Neuronal stem cell (in vitro differentiated cells): ENCODE data around the gene BTBD10.

Experiments
- DNase-seq: peaks from one replicate; pipeline ENCODE4 v3.0.0-alpha.2; 2013; ENCODE audit warnings: low spot score
- H2AFZ ChIP-seq: one replicate; pipeline ENCODE4 v1.6.1; 2013; ENCODE audit warnings: mild to moderate bottlenecking, low read length, inconsistent platforms
- H2AK5ac ChIP-seq: 2 replicates; pipeline ENCODE4 v1.6.1; 2013; ENCODE audit warnings: low read depth, mild to moderate bottlenecking, inconsistent platforms, low read length, moderate library complexity, mixed read lengths
- H2BK120ac ChIP-seq: 2 replicates; pipeline ENCODE4 v1.6.1; 2013; ENCODE audit warnings: low read depth, mild to moderate bottlenecking, inconsistent platforms, low read length, moderate library complexity, mixed read lengths
- H2BK12ac ChIP-seq: one replicate; pipeline ENCODE4 v1.6.1; 2013; ENCODE audit warnings: low read length, inconsistent platforms
- H2BK15ac ChIP-seq: 2 replicates; pipeline ENCODE4 v1.6.1; 2013; ENCODE audit warnings: mild to moderate bottlenecking, low read length, inconsistent platforms, mixed read lengths
- H2BK5ac ChIP-seq: one replicate; pipeline ENCODE4 v1.6.1; 2013; ENCODE audit warnings: inconsistent platforms, mild to moderate bottlenecking, low read length, moderate library complexity
- H3K14ac ChIP-seq: one replicate; pipeline ENCODE4 v1.6.1; 2013; ENCODE audit warnings: low read length, inconsistent platforms
- H3K18ac ChIP-seq: 2 replicates; pipeline ENCODE4 v1.6.1; 2013; ENCODE audit warnings: low read length, inconsistent platforms
- H3K23ac ChIP-seq: 2 replicates; pipeline ENCODE4 v1.6.1; 2013; ENCODE audit warnings: low read depth, mild to moderate bottlenecking, mixed read lengths, low read length, inconsistent platforms; ENCODE audit not compliant: poor library complexity
- H3K27ac ChIP-seq: replicated peaks from 3 replicates; pipeline ENCODE4 v1.5.1; 2013; ENCODE audit warnings: low read length, inconsistent platforms
- H3K27me3 ChIP-seq, 3 experiments: 2 replicates each; pipeline ENCODE4 v1.6.1; 2013; ENCODE audit warnings: low read length in 3 of 3, mild to moderate bottlenecking in 2 of 3, inconsistent platforms in 1 of 3, low read depth in 1 of 3, mixed read lengths in 1 of 3, moderate library complexity in 1 of 3; ENCODE audit not compliant: control insufficient read depth in 3 of 3, insufficient read depth in 3 of 3
- H3K36me3 ChIP-seq, 2 donors: replicated peaks in 1 of 2; 2 replicates each; pipeline ENCODE4 v1.6.1; 2013; ENCODE audit warnings: low read length in 2 of 2; ENCODE audit not compliant: control insufficient read depth in 2 of 2, insufficient read depth in 2 of 2
- H3K4ac ChIP-seq: 2 replicates; pipeline ENCODE4 v1.6.1; 2013; ENCODE audit warnings: inconsistent platforms, mild to moderate bottlenecking, low read length, moderate library complexity
- H3K4me1 ChIP-seq, 2 donors: 1 replicate in 1 of 2; 2 replicates in 1 of 2; pipeline ENCODE4 v1.6.1; 2013; ENCODE audit warnings: low read length in 2 of 2, low read depth in 1 of 2; ENCODE audit not compliant: control insufficient read depth in 2 of 2, insufficient read depth in 1 of 2
- H3K4me2 ChIP-seq: one replicate; pipeline ENCODE4 v1.6.1; 2013; ENCODE audit warnings: mild to moderate bottlenecking, low read length, inconsistent platforms; ENCODE audit not compliant: insufficient read depth, poor library complexity, severe bottlenecking
- H3K4me3 ChIP-seq, 2 donors: 2 replicates each; pipeline ENCODE4 v1.5.1; 2013; ENCODE audit warnings: low read length in 2 of 2, mild to moderate bottlenecking in 2 of 2, inconsistent platforms in 1 of 2, moderate library complexity in 1 of 2
- H3K79me1 ChIP-seq: one replicate; pipeline ENCODE4 v1.6.1; 2013; ENCODE audit warnings: low read depth, mild to moderate bottlenecking, inconsistent platforms, low read length, moderate library complexity
- H3K9ac ChIP-seq: one replicate; pipeline ENCODE4 v1.6.1; 2013; ENCODE audit warnings: mild to moderate bottlenecking, low read depth, low read length, inconsistent platforms; ENCODE audit not compliant: poor library complexity
- H3K9me3 ChIP-seq, 2 donors: replicated peaks in 1 of 2; 2 replicates each; pipeline versions ENCODE3 to v1.6.1; 2013; ENCODE audit warnings: low read length in 2 of 2, mild to moderate bottlenecking in 2 of 2, inconsistent platforms in 1 of 2, low read depth in 1 of 2, mixed read lengths in 1 of 2, moderate library complexity in 1 of 2; ENCODE audit not compliant: control insufficient read depth in 2 of 2, insufficient read depth in 1 of 2
- H4K8ac ChIP-seq: one replicate; pipeline ENCODE4 v1.6.1; 2013; ENCODE audit warnings: low read depth, mild to moderate bottlenecking, inconsistent platforms, low read length, moderate library complexity
- H4K91ac ChIP-seq: one replicate; pipeline ENCODE4 v1.6.1; 2013; ENCODE audit warnings: low read length, low read depth, mild to moderate bottlenecking, inconsistent platforms; ENCODE audit not compliant: poor library complexity
- WGBS, 2 donors: extraction: QIAGEN DNeasy Blood & Tissue Kit; methylation state at CpG; one replicate each; pipeline ENCODE4 v1.1.7; 2013; ENCODE audit warnings: missing lambda C conversion rate in 2 of 2, mixed read lengths in 1 of 2; ENCODE audit not compliant: insufficient read length in 2 of 2, insufficient replicate concordance in 1 of 2; ENCODE audit errors: extremely low coverage in 2 of 2; 5-methylcytosine and 5-hydroxymethylcytosine counted together

BTBD10 gene

DNA sequence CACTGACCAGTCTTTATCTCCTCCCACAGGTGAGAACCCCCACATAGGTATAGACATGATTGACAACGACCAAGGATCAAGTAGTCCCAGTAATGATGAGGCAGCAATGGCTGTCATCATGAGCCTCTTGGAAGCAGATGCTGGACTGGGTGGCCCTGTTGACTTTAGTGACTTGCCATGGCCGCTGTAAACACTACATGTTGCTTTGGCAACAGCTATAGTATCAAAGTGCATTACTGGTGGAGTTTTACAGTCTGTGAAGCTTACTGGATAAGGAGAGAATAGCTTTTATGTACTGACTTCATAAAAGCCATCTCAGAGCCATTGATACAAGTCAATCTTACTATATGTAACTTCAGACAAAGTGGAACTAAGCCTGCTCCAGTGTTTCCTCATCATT, 76.5 kb downstream of the BTBD10 start:
- H3K9me3 ChIP-seq: no peaks in the 10 kb centered on the region
- H4K91ac ChIP-seq: no peak overlapping the region
- H3K9ac ChIP-seq: no peak overlapping the region
- no peak for DNase-seq
- H3K4me1 ChIP-seq: no peaks in the 10 kb centered on the region
- H2BK15ac ChIP-seq: no peak overlapping the region
- H3K23ac ChIP-seq: no peak overlapping the region
- no peak overlapping the region for H2BK120ac ChIP-seq
- peaks cover 4 to 77% of the 10 kb centered on the region in 2 donors for H3K36me3 ChIP-seq
- no CpG with 5 or more reads among the region's 2 CpGs for WGBS, 2 donors
- H3K4me2 ChIP-seq: no peak overlapping the region
- H3K14ac ChIP-seq: no peak overlapping the region
- no peak overlapping the region for H2BK12ac ChIP-seq
- no peak overlapping the region for H3K18ac ChIP-seq
- no peak overlapping the region for H3K4ac ChIP-seq
- no peak overlapping the region for H2BK5ac ChIP-seq
- no peaks in the 10 kb centered on the region for H3K79me1 ChIP-seq
- H3K27me3 ChIP-seq: no peaks in the 10 kb centered on the region
- H2AK5ac ChIP-seq: no peak overlapping the region
- no peak overlapping the region for H3K4me3 ChIP-seq
- H3K27ac ChIP-seq: no peak overlapping the region
- no peak overlapping the region for H2AFZ ChIP-seq
- H4K8ac ChIP-seq: no peak overlapping the region

DNA sequence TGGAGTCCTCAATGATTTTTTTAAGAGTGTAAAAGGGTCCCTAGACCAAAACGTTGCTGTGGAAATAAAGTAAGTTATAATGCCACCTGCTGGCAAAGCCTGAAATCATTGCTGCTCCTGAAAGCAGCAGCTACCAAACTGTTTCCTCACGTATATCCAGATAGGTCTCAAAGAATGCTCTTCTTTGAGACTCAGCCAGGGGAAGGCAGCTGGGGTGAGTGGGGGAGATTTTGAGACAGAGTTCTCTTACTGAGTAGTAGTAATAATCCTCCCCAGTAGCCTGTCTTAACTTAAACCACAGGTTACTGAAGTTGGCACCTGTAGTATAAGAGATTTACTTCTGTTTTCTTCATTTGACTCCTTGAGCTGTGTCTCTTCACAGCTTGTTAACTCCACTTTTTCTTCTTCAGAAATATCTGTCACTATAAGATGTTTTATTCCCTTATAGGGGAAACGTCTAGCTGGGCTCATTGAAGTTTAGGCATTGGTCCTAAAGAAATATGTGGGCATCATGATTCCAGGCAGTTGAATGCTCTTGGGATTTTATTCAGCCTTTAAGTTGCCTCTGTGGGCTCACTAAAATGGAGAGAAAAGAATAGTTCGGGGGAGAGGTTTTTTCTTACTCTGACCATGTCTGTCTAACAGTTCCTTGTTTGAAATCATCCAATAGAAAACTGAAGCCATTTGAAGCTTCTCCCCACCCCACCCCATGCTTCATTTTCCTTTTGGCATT, 77.9 kb downstream of the BTBD10 start:
- DNase-seq: peak; percentile 23
- no peak overlapping the region for H2BK15ac ChIP-seq
- H3K36me3 ChIP-seq: peaks cover 4 to 74% of the 10 kb centered on the region in 2 donors
- no peak overlapping the region for H3K9ac ChIP-seq
- no peak overlapping the region for H4K91ac ChIP-seq
- no CpG with 5 or more reads among the region's 4 CpGs for WGBS, 2 donors
- no peak overlapping the region for H3K23ac ChIP-seq
- no peak overlapping the region for H3K4me2 ChIP-seq
- no peaks in the 10 kb centered on the region for H3K27me3 ChIP-seq
- H2AFZ ChIP-seq: no peak overlapping the region
- no peak overlapping the region for H4K8ac ChIP-seq
- no peak overlapping the region for H2BK12ac ChIP-seq
- H2BK120ac ChIP-seq: no peak overlapping the region
- no peak overlapping the region for H2BK5ac ChIP-seq
- H2AK5ac ChIP-seq: no peak overlapping the region
- H3K79me1 ChIP-seq: no peaks in the 10 kb centered on the region
- no peaks in the 10 kb centered on the region for H3K9me3 ChIP-seq
- no peak overlapping the region for H3K4ac ChIP-seq
- no peak overlapping the region for H3K14ac ChIP-seq
- no peaks in the 10 kb centered on the region for H3K4me1 ChIP-seq
- H3K18ac ChIP-seq: no peak overlapping the region
- no peak overlapping the region for H3K27ac ChIP-seq
- no peak overlapping the region for H3K4me3 ChIP-seq

- Histone ChIP-seq H3K9ac (no peak overlapping the region), H2BK120ac (no peak overlapping the region), H3K18ac (no peak overlapping the region), H2AFZ (no peak overlapping the region), H3K4me2 (no peak overlapping the region), H3K23ac (no peak overlapping the region), H3K4ac (no peak overlapping the region), H3K4me3 (no peak overlapping the region), H2BK15ac (no peak overlapping the region), H3K4me1 (no peaks in the 10 kb centered on the region), H2BK5ac (no peak overlapping the region), H4K91ac (no peak overlapping the region), H3K27ac (no peak overlapping the region), H4K8ac (no peak overlapping the region), H3K14ac (no peak overlapping the region), H3K9me3 (no peaks in the 10 kb centered on the region), H3K79me1 (no peaks in the 10 kb centered on the region), H3K27me3 (no peaks in the 10 kb centered on the region), H3K36me3 (peaks cover 0 to 69% of the 10 kb centered on the region in 2 donors), H2BK12ac (no peak overlapping the region), H2AK5ac (no peak overlapping the region)
- WGBS, 2 donors: no CpG with 5 or more reads among the region's 3 CpGs
- no peak for DNase-seq
Observed at GRCh38 chr11:13382751-13383150, 80.3 kb downstream of the BTBD10 start.

- Histone ChIP-seq H3K36me3 (peaks cover 0 to 64% of the 10 kb centered on the region in 2 donors), H2BK15ac (no peak overlapping the region), H2BK120ac (no peak overlapping the region), H4K8ac (no peak overlapping the region), H3K4me2 (no peak overlapping the region), H3K23ac (no peak overlapping the region), H3K9me3 (no peaks in the 10 kb centered on the region), H3K4me1 (no peaks in the 10 kb centered on the region), H2BK12ac (no peak overlapping the region), H2AK5ac (no peak overlapping the region), H3K4ac (no peak overlapping the region), H3K4me3 (no peak overlapping the region), H3K79me1 (no peaks in the 10 kb centered on the region), H3K27ac (no peak overlapping the region), H3K9ac (no peak overlapping the region), H3K27me3 (no peaks in the 10 kb centered on the region), H4K91ac (no peak overlapping the region), H2BK5ac (no peak overlapping the region), H2AFZ (no peak overlapping the region), H3K18ac (no peak overlapping the region), H3K14ac (no peak overlapping the region)
- WGBS, 2 donors: no CpG with 5 or more reads among the region's 2 CpGs
- no peak for DNase-seq
Observed at GRCh38 chr11:13380731-13381130, 82.3 kb downstream of the BTBD10 start.
